Activated gamma-delta T cell treated with anti-CD3 and anti-CD28 coated beads, Interleukin-2, amount 50 U/mL, for 16 hours (primary cell): ENCODE results near the gene CCL25.
A peak's percentile ranks its signal among the peaks of the same experiment; 100 is the strongest.
"Not testable (repeated sequence)": the region's sequence is repeated elsewhere in the genome, so short reads cannot be mapped to it uniquely, and the experiment has no call there.

Experiments used
- DNase-seq: peaks from one replicate; pipeline ENCODE4 v3.0.0-alpha.2; 2020; ENCODE audit warnings: low read depth

Gene CCL25

DNA sequence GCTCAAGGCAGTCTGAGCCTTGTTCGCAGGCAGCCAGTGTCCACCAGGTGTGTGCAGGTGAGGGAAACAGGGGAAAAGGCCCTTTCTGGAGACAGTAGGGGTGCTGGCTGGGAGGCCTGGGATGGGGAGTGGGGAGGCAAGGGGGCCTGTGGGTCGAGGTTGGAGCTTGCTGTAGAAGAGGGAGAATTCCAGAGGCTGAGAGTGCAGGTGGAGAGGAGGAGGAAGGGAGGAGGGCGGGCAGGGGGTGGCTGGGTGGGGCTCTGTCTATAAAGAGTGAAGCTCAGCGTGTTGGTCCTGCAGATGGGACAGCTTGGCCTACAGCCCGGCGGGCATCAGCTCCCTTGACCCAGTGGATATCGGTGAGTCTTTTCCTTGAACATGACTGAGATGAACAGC lies at the start of gene CCL25:
TSS of gene CCL25 (plus strand) at position 297 of the 396 bp plus-strand sequence. CDS start 290 bp downstream, outside the sequence.
- no peak for DNase-seq

DNA sequence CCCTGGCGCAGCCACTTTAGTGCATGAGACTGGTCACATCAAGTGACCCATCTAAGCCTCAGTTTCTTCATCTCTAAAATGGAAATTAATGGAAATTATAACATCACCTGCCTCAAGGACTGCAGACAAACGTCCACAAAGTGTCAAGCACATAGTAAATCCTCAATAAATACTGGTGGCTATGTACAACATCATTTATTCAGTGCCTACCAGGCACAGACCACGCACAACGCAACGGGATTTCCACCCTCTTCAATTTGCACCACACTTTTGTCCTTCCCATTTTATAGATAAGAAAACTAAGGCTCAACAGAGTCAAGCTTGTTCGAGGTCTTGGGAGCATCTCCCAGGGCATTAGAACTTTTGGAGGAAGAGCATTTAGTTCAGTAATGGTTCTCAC lies 48.6 kb upstream of the CCL25 start:
- DNase-seq = no peak

DNA sequence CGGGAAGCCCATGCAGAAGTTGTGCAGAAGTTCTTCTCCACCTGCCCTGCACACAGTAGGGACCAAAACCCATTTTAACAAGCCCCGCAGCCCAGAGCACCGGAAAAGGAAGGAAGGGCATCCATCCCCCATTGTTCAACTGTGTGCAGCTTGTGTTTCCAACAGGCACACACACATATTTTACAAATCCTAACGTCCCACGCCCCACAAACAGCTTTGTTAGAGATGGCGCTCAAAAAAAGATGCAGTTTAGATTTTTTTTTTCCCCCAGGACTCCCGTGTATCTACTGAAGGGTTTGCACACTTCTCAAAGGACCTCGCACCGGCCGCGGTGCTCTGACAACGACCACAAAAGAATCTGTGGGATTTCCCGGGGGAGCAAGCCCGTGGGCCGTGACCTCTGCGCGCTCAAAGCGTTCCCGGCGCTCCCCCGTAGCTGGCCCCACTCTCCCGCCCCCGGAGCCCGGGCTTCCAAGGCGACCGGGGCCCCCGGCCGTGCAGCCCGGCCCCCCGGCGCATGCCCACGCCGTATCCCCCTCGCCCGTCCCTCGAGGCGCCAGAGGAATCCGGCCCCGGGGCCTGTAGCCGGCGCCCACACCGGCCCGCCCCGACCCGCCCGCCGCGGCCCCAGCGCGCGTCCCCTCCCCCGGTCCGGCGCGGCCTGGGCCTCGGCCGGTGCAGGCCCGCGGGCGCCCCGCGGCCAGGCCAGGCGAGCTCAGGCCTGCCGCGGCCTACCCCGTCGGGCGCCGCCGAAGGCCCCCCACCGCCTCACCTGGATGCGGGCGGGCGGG lies 47.6 kb upstream of the CCL25 start:
- peak; percentile 12 for DNase-seq

DNA sequence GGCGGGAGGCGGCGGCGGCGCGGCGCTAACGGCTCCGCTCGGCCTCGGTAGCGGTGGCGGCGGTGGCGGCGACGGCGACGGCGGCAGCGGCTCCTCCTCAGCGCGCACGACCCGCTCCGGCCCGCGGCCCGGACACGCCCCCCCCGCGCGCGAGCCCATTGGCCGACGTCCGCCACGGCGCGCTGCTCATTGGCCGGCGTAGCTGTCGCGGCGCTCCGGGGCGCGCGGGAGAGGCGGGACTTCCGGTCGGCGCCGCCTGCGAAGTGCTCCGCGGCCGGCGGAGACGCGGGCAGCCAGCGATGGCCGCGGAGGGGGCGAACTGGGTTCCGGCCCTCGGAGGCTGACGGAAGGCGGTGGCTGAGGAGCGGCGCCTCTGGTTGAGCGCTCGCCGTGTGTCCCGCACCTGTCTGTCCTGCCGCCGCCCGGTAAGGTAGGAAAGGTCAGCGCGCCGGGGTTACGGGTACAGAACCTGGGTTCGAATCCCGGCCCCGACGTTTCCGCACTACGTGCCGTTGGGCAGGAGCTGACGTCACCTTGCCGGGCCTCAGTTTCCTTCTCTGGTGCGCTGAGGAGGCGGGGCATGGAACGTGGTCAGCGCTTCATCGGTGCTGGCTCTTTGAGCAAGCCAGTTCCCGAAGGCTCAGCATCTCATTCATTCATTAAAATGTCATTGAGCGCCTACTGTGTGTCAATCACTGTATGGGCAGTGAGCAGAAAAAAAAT lies 46.9 kb upstream of the CCL25 start, which contains the start of gene ELAVL1:
TSS of gene ELAVL1 (minus strand) at position 108 of the 723 bp plus-strand sequence. CDS start 13,826 bp downstream, outside the sequence.
- DNase-seq = peak; percentile 81

DNA sequence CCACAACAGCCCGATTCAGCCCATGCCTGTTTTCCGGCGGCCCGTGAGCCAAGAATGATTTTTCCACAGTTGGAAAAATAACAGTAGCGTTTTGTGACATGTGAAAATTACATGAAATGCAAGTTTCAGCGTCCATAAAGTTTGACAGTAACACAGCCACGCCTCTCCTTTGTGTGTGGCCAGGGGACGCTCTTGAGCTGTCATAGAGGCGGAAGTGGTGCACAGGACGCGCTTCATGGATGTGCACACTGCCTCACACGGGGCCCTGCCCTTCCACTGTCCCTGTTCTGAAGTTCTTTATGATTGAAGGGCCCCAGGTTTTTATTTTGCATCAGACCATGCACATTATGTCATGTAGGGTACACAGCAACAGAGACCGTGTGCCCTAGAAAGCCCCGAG lies 34.8 kb upstream of the CCL25 start:
- DNase-seq = no peak

DNA sequence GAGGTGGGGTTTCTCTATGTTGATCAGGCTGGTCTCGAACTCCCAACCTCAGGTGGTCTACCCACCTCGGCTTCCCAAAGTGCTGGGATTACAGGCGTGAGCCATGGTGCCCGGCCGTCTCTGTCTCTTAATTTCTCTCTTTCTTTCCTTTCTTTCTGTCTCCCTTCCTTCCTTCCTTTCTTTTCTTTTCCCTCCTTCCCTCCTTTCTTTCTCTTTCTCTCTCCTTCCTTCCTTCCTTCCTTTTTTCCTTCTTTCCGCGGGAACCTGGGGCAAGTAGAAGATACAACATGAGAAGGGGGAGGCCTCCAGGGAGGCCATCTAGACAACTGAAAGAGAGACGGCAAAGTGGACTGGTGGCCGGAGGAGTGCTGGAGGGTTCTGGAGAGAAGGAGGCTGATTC lies 31.9 kb upstream of the CCL25 start:
- no peak for DNase-seq

DNA sequence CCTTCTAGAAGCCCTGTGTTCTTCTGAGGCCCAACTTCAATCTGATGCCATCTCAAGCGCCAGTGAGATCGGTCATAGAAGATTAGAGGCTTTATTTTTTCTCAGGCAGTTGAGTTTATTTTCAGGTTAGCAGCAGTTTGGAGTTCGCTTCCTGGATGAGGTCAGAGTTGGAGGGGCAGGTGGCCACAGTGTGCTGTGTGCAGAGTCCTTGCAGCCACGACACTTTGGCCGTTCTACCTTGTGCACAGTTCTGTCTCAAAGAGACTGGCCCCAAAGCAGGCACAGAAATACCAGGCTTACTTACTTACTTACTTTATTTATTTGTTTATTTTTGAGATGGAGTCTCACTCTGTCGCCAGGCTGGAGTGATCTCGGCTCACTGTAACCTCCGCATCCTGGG lies 31.2 kb upstream of the CCL25 start:
- DNase-seq = no peak

GRCh38 chr19:8022275-8022674 lies 30.3 kb upstream of the CCL25 start:
- no peak for DNase-seq

DNA sequence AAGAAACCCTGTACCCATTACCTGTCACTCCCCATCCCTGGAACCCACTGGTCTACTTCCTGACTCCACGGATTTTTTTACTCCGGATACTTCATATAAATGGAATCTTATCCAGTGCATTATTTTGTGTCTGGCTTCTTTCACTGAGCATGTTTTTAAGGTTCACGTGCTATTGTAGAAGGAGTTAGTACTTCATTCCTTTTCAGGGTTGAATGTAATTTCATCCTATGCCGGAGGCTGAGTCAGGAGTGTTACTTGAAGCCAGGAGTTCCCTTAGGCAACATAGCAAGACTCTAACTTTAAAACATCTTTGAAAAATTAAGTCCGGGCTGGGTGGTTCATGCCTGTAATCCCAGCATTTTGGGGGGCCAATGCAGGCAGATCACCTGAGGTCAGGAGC lies 29.2 kb upstream of the CCL25 start:
- no peak for DNase-seq

DNA sequence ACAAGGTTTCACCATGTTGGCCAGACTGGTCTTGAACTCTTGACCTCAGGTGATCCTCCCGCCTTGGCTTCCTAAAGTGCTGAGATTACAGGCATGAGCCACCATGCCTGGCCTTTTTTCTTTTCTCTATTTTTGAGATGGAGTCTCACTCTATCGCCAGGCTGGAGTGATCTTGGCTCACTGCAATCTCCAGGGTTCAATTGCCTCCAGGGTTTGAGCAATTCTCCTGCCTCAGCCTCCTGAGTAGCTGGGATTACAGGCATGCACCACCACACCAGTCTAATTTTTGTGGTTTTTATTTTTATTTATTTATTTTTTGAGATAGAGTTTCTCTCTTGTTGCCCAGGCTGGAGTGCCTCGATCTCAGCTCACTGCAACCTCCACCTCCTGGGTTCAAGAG lies 28.3 kb upstream of the CCL25 start:
- DNase-seq = not testable (repeated sequence)

DNA sequence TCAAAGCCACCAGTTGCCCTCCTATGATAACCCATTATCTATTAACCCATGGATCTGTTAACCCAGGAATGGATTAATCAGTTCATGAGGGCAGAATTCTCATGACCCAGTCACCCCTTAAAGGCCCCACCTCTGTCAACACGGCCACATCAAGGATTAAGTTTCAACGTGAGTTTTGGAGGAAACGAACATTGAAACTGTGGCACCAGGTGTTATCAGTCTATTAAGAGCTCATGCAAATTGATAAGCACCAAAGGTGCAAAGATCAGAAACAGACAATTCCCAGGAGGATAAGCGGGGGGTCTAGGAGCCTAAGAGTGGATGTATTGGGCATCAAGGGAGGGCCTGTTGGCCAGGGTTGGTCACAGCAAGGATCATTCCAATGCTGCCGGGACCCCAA lies 27.2 kb upstream of the CCL25 start:
- DNase-seq = no peak

GRCh38 chr19:8028951-8029491 lies 23.5 kb upstream of the CCL25 start:
- DNase-seq = no peak

- no peak for DNase-seq
Observed at GRCh38 chr19:8030960-8031359, 21.6 kb upstream of the CCL25 start.

DNA sequence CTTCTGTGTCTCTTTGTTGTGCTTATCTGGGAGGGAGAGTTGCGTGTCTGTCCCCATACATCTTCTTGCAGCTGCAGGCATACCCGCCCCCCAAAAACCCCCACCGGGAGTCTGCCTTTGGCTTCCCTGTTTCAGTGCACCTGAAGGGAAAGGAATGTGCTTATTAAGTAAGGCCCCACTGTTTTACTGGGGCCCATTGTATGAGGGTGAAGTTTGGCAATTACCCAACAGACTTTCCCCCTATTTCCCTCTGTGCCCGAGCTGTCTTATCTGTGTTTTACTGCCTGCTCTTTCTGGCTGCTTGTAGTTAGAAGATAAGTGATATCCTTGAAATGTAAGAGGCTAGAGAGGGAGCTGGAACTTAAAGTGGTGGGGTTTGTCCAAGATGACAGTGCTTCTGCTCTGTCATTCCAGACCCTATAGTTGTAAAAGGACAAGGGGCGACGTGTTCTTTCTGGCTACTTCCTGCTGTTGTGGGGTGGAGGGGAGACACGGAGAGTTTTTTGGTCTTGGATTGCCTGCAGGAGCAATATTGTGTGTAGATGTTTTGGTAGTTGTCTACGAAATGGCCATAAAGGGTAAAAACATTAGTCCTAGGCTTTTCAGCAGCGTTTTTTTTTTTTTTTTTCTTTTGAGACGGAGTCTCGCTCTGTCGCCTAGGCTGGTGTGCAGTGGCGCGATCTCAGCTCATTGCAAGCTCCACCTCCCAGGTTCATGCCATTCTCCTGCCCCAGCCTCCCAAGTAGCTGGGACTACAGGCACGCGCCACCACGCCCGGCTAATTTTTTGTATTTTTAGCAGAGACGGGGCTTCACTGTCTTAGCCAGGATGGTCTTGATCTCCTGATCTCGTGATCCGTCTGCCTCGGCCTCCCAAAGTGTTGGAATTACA lies 19.0 kb upstream of the CCL25 start:
- DNase-seq = not testable (repeated sequence)

GRCh38 chr19:8034178-8034525 lies 18.4 kb upstream of the CCL25 start:
- no peak for DNase-seq

GRCh38 chr19:8036434-8037099 lies 16.0 kb upstream of the CCL25 start:
- no peak for DNase-seq

GRCh38 chr19:8038815-8039214 lies 13.7 kb upstream of the CCL25 start:
- DNase-seq = no peak

GRCh38 chr19:8039231-8039630 lies 13.3 kb upstream of the CCL25 start:
- DNase-seq = no peak

GRCh38 chr19:8041531-8041931 lies 11.0 kb upstream of the CCL25 start:
- no peak for DNase-seq

DNA sequence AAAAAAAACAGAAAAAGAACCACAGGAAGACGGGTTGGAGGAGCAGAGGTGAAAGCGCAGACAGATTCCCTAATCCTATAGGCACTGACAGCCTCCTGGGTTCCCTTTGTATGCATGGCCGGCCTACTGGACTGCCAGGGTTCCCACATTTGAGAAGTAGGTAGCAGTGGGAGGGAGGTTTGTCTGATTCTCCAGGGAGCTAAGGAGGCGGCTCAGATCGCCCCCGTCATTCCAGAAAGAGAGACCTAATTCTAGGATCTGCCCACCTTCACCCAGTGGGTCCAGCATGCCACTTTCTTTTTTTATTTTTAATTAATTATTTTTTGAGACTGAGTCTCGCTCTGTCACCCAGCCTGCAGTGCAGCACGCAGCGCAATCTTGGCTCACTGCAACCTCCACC lies 9.7 kb upstream of the CCL25 start:
- no peak for DNase-seq

DNA sequence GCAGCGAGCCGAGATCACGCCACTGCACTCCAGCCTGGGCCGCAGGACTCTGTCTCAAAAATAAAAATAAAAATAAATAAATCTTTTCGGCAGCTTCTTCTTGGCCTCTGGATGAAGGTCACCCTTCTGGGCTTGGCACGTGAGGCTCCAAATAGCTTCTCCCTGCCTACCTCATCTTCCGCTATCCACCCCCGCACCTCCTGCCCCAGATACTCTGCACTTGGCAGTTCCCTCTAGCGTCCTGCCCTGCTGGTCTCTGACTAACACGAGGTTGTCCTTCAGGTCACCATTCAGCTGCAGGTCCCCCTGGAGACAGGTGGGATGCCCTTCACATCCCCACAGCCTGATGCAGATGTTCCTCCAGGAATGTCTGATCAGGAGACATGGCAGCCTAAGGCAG lies 8.5 kb upstream of the CCL25 start:
- no peak for DNase-seq
